HAP-1 (cell line): ENCODE measurements around the gene MTMR2.

ENCODE experiments used
- DNase-seq, 2 experiments: peaks; one replicate each; pipeline ENCODE4 v3.0.0-alpha.2; 2016 to 2020; ENCODE audit warnings: low spot score in 2 of 2
- H3K27me3 ChIP-seq: fragments of 250-450 bp; sonication (Bioruptor Pico); 2 replicates; pipeline ENCODE4 v1.5.1; 2020; ENCODE audit warnings: low read depth, mild to moderate bottlenecking, moderate library complexity
- H3K36me3 ChIP-seq: fragments of 250-450 bp; sonication (Bioruptor Pico); replicated peaks from 2 replicates; pipeline ENCODE4 v1.5.1; 2020; ENCODE audit warnings: mild to moderate bottlenecking
- H3K4me1 ChIP-seq: fragments of 250-450 bp; sonication (Bioruptor Pico); 2 replicates; pipeline ENCODE4 v1.5.1; 2020; ENCODE audit warnings: mild to moderate bottlenecking
- H3K4me3 ChIP-seq: fragments of 250-450 bp; sonication (Bioruptor Pico); 2 replicates; pipeline ENCODE4 v1.5.1; 2020; ENCODE audit warnings: mild to moderate bottlenecking, moderate library complexity
- H3K9me3 ChIP-seq: fragments of 250-450 bp; sonication (Bioruptor Pico); 2 replicates; pipeline ENCODE4 v1.5.1; 2020; ENCODE audit warnings: mild to moderate bottlenecking, moderate library complexity
- in situ Hi-C: fragments of 300-500 bp; cut with MboI; formaldehyde crosslinking; loops from 3 replicates; pipeline ENCODE4 v1.14.3; 2020; ENCODE audit warnings: low sequenced_read_pairs, inconsistent platforms, mixed read lengths

Gene MTMR2

DNA sequence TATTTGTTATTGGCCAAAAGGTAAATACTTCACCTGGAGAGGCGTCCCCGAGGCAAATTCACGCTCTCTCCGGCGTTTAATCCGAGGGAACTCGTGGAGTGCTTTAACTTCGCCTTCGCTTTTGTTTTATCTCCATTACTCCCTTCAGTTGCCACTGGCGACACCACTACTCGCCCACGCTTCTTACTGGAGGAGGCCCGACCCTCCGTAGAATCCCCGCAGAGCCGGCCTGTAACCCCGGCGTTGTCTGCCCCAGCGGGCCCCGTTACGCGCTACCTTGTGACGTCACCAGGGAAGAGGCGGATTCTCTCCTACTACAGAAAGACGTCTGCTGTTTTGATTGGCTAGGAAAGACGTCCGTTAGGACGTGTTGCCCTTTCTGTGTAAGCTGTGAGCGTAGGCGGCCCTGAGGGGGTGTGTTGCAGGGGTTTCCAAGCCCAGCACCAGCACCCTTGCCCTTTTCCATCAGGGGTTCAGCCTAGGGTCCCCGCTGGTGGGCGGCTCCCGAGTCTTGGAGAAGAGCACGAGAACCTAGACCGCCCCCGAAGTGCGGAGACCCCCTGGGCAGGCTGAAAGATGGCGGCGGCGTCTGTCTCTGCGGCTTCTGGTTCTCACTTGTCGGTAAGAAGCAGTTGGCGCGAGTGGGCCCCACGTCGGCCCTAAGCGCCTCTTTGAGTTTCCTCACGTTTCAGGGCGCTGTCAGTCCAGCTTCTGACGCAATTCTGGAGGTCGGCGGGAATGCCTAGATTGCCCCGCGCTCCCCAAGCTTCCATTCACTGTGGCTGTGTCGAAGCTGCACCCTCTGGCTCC is 133.6 kb downstream of the MTMR2 start, which contains the start of gene CEP57:
Gene CEP57 (plus strand): TSS at position 376 of the 810 bp plus-strand sequence. CDS start 201 bp downstream, at position 577.
- H3K9me3 ChIP-seq: no peaks in the 10 kb centered on the region
- no peaks in the 10 kb centered on the region for H3K27me3 ChIP-seq
- peak within 1 kb of the TSS; percentile 88 for H3K4me3 ChIP-seq
- in situ Hi-C loops: no loop called here
- DNase-seq: peak; percentile 93 to 97
- peaks cover 21% of the 10 kb centered on the region for H3K36me3 ChIP-seq
- H3K4me1 ChIP-seq: peaks cover 19% of the 10 kb centered on the region

DNA sequence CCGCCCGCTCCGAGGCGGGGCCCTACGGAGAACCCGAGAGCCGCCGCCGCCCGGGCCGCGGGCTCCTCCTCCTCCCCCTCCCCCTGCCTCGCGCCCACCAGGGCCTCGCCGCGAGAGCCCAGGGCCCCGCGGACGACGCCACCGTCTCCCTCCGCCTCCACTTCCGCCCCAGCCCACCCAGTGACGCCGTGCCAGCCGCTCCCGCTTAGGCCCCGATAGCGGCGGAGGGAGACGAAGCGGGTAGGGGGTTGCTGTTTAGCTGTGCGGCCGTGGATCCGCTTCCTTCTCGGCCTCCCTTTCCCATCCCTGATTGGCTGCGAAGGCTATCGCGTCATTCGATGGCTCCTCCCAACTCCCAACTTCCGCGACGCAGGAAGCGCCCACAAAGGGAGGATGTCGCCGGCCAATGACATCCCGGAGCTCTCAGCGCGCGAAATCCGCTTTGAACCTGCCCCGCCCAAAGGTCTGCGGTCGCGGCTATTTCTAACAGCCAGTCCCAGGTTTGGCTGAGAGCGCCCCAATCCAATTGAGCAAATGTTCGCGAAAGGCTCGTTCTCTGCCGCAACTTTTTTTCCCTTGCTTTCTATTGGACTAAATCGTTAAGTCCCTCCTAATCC is 134.3 kb downstream of the MTMR2 start, which contains the start of gene FAM76B:
Gene FAM76B (minus strand): TSS at position 277 of the 617 bp plus-strand sequence. CDS start 304 bp downstream, outside the sequence.
- Histone ChIP-seq H3K9me3 (no peaks in the 10 kb centered on the region), H3K4me1 (peaks cover 19% of the 10 kb centered on the region), H3K4me3 (peak within 1 kb of the TSS; percentile 88), H3K27me3 (no peaks in the 10 kb centered on the region), H3K36me3 (peaks cover 28% of the 10 kb centered on the region)
- DNase-seq: peak; percentile 97
- in situ Hi-C loops: no loop called here

DNA sequence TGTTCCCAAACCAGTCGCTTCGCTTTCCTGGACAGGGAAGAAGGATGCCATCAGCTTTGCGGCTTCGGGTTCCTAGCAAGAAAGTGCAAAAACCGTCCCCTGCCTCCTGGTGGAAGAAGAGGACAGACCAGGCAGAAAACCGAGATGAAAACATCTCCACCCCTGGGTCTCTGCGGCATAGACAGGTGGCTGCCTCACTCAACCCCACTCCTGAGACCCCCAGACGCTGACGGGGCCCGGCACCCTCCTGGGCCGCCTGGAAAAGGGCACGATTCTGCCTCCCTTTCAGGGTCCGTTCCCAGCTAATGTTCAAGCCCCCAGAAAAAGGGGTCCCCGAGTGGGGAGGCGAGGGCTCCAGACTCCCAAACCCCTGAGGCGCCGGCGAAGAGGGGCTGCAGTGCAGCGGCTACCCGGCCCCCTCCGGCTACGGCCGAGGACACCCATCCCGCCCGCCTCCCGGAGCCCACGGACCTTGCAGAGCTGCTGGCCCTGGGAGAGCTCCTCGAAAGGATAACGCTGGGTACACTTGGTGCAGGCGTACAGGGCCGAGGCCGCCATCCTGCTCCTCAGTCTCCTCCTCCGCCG is 134.9 kb downstream of the MTMR2 start:
- H3K4me1 ChIP-seq: peaks cover 19% of the 10 kb centered on the region
- no peaks in the 10 kb centered on the region for H3K9me3 ChIP-seq
- DNase-seq: peak; percentile 25 to 58
- in situ Hi-C loops: no loop called here
- H3K4me3 ChIP-seq: peak overlapping the region; percentile 88
- no peaks in the 10 kb centered on the region for H3K27me3 ChIP-seq
- peaks cover 32% of the 10 kb centered on the region for H3K36me3 ChIP-seq
